WTC11 (cell line): ENCODE measurements around the gene MAB21L3. TPM values are rescaled to one million over a fixed set of nuclear protein-coding genes. Genes with fewer than 3 reads are reported as not detected.

ENCODE experiments used
- ATAC-seq: fragments of 200-7000 bp; cut with Tn5 transposase; 2 replicates; pipeline ENCODE4 v1.10.0; 2021; ENCODE audit warnings: mild to moderate bottlenecking, moderate library complexity
- CTCF ChIA-PET: fragments of 300-600 bp; sonication (Branson Sonifier 250); formaldehyde crosslinking; loops from one replicate; lab custom pipeline; 2021; ENCODE audit warnings: antibody characterized with exemption; lab: Charles Lee
- POLR2A ChIA-PET: fragments of 350-600 bp; sonication (Branson Sonifier 250); formaldehyde crosslinking; loops from one replicate; lab custom pipeline; 2021; ENCODE audit warnings: antibody characterized with exemption; lab: Charles Lee
- DNase-seq: peaks from one replicate; pipeline ENCODE4 v3.0.0; 2021; ENCODE audit warnings: low spot score
- H3K27ac Mint-ChIP-seq: 2 replicates; pipeline ENCODE4 v1.8.0; 2021; ENCODE audit warnings: mixed read lengths
- H3K27me3 Mint-ChIP-seq: 2 replicates; pipeline ENCODE4 v1.8.0; 2021; ENCODE audit warnings: low read depth, mild to moderate bottlenecking, moderate library complexity, mixed read lengths
- H3K36me3 Mint-ChIP-seq: 2 replicates; pipeline ENCODE4 v1.8.0; 2021; ENCODE audit warnings: mixed read lengths
- H3K4me1 Mint-ChIP-seq: 2 replicates; pipeline ENCODE4 v1.8.0; 2022; ENCODE audit warnings: mixed read lengths
- H3K4me3 Mint-ChIP-seq: 2 replicates; pipeline ENCODE4 v1.8.0; 2021; ENCODE audit warnings: mild to moderate bottlenecking, moderate library complexity, mixed read lengths
- H3K9me3 Mint-ChIP-seq: 2 replicates; pipeline ENCODE4 v1.8.0; 2021; ENCODE audit warnings: mixed read lengths
- ARID4B ChIP-seq: sonication (generic); formaldehyde crosslinking; IDR thresholded peaks from 2 replicates; pipeline ENCODE4 v1.8.0; 2023; ENCODE audit warnings: missing genetic modification reagents, mild to moderate bottlenecking, borderline replicate concordance
- ESRRA ChIP-seq: sonication (generic); formaldehyde crosslinking; IDR thresholded peaks from 2 replicates; pipeline ENCODE4 v1.8.1; 2022; ENCODE audit warnings: mild to moderate bottlenecking, missing genetic modification reagents, borderline replicate concordance
- FOXP1 ChIP-seq: sonication (generic); formaldehyde crosslinking; IDR thresholded peaks from 2 replicates; pipeline ENCODE4 v1.8.0; 2022; ENCODE audit warnings: missing genetic modification reagents, mild to moderate bottlenecking, moderate library complexity, borderline replicate concordance
- MAX ChIP-seq: sonication (generic); formaldehyde crosslinking; IDR thresholded peaks from 2 replicates; pipeline ENCODE4 v1.8.0; 2022; ENCODE audit warnings: mild to moderate bottlenecking, missing genetic modification reagents
- MXD4 ChIP-seq: fragments of 250-450 bp; sonication (Bioruptor Pico); IDR thresholded peaks from 2 replicates; pipeline ENCODE4 v1.8.0; 2021; ENCODE audit warnings: mild to moderate bottlenecking, moderate library complexity, borderline replicate concordance
- NFYB ChIP-seq: sonication (generic); formaldehyde crosslinking; conservative IDR thresholded peaks from 2 replicates; pipeline ENCODE4 v1.8.0; 2022; ENCODE audit warnings: low read depth, missing genetic modification reagents
- RORB ChIP-seq: fragments of 250-450 bp; sonication (Bioruptor Pico); IDR thresholded peaks from 2 replicates; pipeline ENCODE4 v1.9.0; 2021; ENCODE audit warnings: mild to moderate bottlenecking
- TCF7 ChIP-seq: sonication (generic); formaldehyde crosslinking; IDR thresholded peaks from 2 replicates; pipeline ENCODE4 v1.8.0; 2022; ENCODE audit warnings: mild to moderate bottlenecking, low read depth, missing genetic modification reagents, moderate library complexity
- ZNF219 ChIP-seq: sonication (generic); formaldehyde crosslinking; IDR thresholded peaks from 2 replicates; pipeline ENCODE4 v1.8.0; 2023; ENCODE audit warnings: missing genetic modification reagents, mild to moderate bottlenecking, borderline replicate concordance
- ZNF512 ChIP-seq: sonication (generic); formaldehyde crosslinking; IDR thresholded peaks from 2 replicates; pipeline ENCODE4 v1.8.1; 2022; ENCODE audit warnings: missing genetic modification reagents, borderline replicate concordance
- total RNA-seq: library from RNA; stranded (reverse); gene quantifications from 3 replicates; pipeline ENCODE4 v1.2.3, GENCODE V29; 2021
- TF ChIP-seq, protein P1 (sequence below): sonication (generic); formaldehyde crosslinking; IDR thresholded peaks from 2 replicates; pipeline ENCODE4 v1.8.1; 2022; ENCODE audit warnings: low read depth, mild to moderate bottlenecking, moderate library complexity, missing genetic modification reagents, borderline replicate concordance
- TF ChIP-seq, protein P2 (sequence below): sonication (generic); formaldehyde crosslinking; IDR thresholded peaks from 2 replicates; pipeline ENCODE4 v1.8.0; 2022; ENCODE audit warnings: mild to moderate bottlenecking, missing genetic modification reagents

MAB21L3 gene
- total RNA-seq, 1 experiment from 2014 or later: not detected

GRCh38 chr1:116176306-116176789, 65.1 kb downstream of the MAB21L3 start:
- DNase-seq (no peak), ATAC-seq (no peak)
- Mint-ChIP-seq H3K27ac (no peak overlapping the region), H3K27me3 (no peaks in the 10 kb centered on the region), H3K9me3 (peaks cover 5% of the 10 kb centered on the region; the same call in 1 of the 2 replicates), H3K36me3 (no peaks in the 10 kb centered on the region), H3K4me3 (no peak overlapping the region), H3K4me1 (no peaks in the 10 kb centered on the region)
- TF ChIP-seq ZNF512 (CRISPR knock-in tag) (no peak), ARID4B (CRISPR knock-in tag) (no peak), FOXP1 (no peak), ESRRA (CRISPR knock-in tag) (no peak), MAX (CRISPR knock-in tag) (no peak), TCF7 (no peak)
- POLR2A ChIA-PET: no interaction called here
- CTCF ChIA-PET: no interaction called here

DNA sequence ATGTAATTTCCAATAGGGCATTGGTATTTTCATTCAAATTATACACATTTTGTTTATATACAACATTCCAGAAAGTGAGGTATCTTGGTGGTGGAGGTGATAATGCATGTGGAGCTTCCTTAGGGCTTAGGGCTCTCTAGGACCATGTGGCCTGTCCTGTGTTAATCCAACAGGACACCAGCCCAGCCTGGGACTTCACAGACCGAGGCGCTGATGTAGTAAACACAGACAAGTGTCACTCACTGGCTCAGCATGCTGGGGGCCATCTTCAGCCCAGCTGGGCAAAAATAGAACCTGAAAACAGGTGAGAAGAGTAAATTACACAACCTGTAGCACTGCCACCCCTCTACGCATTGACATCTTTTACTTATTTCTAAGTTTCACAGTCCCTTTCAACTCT, 66.7 kb downstream of the MAB21L3 start:
- Mint-ChIP-seq H3K4me1 (no peaks in the 10 kb centered on the region), H3K9me3 (peaks cover 5% of the 10 kb centered on the region; the same call in 1 of the 2 replicates), H3K4me3 (no peak overlapping the region), H3K27ac (no peak overlapping the region), H3K36me3 (no peaks in the 10 kb centered on the region), H3K27me3 (no peaks in the 10 kb centered on the region)
- TF ChIP-seq NFYB (CRISPR knock-in tag): no peak
- ATAC-seq (no peak), DNase-seq (no peak)
- CTCF ChIA-PET: no interaction called here
- POLR2A ChIA-PET: no interaction called here

- ATAC-seq (no peak), DNase-seq (no peak)
- Mint-ChIP-seq H3K36me3 (no peaks in the 10 kb centered on the region), H3K27me3 (no peaks in the 10 kb centered on the region), H3K4me1 (no peaks in the 10 kb centered on the region), H3K27ac (no peak overlapping the region), H3K9me3 (peaks cover 5% of the 10 kb centered on the region; the same call in 1 of the 2 replicates), H3K4me3 (no peak overlapping the region)
- TF ChIP-seq, protein P1, sequence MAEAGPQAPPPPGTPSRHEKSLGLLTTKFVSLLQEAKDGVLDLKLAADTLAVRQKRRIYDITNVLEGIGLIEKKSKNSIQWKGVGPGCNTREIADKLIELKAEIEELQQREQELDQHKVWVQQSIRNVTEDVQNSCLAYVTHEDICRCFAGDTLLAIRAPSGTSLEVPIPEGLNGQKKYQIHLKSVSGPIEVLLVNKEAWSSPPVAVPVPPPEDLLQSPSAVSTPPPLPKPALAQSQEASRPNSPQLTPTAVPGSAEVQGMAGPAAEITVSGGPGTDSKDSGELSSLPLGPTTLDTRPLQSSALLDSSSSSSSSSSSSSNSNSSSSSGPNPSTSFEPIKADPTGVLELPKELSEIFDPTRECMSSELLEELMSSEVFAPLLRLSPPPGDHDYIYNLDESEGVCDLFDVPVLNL (CRISPR knock-in tag): no peak
- no peak for TF ChIP-seq MAX (CRISPR knock-in tag)
- no peak for TF ChIP-seq ZNF219 (CRISPR knock-in tag)
- no peak for TF ChIP-seq RORB (CRISPR knock-in tag)
- TF ChIP-seq, protein P2, sequence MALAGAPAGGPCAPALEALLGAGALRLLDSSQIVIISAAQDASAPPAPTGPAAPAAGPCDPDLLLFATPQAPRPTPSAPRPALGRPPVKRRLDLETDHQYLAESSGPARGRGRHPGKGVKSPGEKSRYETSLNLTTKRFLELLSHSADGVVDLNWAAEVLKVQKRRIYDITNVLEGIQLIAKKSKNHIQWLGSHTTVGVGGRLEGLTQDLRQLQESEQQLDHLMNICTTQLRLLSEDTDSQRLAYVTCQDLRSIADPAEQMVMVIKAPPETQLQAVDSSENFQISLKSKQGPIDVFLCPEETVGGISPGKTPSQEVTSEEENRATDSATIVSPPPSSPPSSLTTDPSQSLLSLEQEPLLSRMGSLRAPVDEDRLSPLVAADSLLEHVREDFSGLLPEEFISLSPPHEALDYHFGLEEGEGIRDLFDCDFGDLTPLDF (CRISPR knock-in tag): no peak
- no peak for TF ChIP-seq MXD4 (CRISPR knock-in tag)
- ChIA-PET CTCF (no interaction called here), POLR2A (no interaction called here)
Observed at GRCh38 chr1:116178837-116179236, 67.6 kb downstream of the MAB21L3 start.
